GM21576 (cell line): ENCODE data around the gene TRPM7.
"Not testable (repeated sequence)": the region's sequence is repeated elsewhere in the genome, so short reads cannot be mapped to it uniquely, and the experiment has no call there.

Experiments
- ATAC-seq: cut with Tn5 transposase; IDR thresholded peaks from one replicate; pipeline ENCODE4 v1.9.1; 2021; ENCODE audit warnings: mild to moderate bottlenecking, moderate library complexity; ENCODE audit not compliant: unreplicated experiment

The TRPM7 gene

DNA sequence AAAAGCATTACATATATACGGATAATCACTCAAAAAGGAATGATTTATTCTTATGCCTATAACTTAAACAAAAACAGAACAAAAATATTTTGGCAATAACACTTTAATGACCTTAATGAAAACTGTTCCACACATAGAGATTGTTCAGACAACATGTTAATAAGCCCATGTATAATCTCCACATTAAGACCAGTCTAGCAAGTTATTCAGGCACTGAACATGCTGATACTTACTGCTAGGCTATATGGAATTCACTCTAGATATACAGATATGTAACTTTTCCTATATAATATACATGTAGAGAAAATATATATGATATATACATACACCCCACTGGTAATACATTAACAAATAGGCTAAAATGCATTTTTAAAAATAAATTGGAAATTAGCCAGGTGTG, 96.3 kb downstream of the TRPM7 start:
- no peak for ATAC-seq

DNA sequence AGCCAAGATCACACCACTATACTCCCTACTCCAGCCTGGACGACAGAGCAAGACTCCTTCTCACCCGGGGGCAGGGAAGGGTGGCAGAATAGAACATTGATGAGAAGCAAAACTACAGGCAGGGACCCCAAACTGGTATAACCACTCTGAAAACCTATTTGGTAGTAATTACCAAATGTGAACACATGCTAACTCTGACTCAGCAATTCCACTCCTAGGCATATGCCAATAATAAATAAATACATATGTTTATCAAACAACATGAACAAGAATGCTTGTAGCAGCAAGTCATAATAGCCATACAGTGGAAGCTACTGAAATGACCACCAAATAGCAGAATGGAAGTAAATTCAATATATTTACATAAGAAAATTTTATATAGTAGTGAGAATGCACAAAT, 109.1 kb downstream of the TRPM7 start:
- ATAC-seq: no peak

- no peak for ATAC-seq
Measured at GRCh38 chr15:50576166-50576565, 110.4 kb downstream of the TRPM7 start.

DNA sequence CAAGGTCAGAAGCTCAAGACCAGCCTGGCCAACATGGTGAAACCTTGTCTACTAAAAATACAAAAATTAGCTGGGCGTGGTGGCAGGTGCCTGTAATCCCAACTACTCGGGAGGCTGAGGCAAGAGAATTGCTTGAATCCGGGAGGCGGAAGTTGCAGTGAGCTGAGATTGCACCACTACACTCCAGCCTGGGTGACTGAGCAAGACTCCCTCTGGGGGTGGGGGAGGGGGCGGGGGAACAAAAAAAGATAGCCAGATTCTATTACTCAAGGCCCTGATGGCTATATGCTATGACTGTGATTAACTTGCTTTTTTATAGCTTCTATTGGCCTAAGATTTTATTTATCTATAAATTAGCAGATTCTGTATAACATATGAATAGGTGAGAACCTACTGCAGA, 112.8 kb downstream of the TRPM7 start:
- ATAC-seq: not testable (repeated sequence)

DNA sequence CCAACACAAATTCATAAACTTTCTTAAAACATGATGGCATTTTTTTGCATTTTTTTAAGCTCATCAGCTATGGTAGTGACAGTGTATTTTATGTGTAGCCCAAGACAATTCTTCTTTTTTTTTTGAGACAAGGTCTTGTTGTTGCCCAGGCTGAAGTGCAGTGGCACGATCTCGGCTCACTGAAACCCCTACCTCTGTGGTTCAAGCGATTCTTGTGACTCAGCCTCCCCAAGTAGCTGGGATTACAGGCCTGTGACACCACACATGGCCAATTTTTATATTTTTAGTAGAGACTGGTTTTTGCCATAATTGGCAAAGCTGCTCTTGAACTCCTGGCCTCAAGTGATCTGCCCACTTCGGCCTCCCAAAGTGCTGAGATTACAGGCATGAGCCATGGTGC, 122.8 kb downstream of the TRPM7 start:
- no peak for ATAC-seq

GRCh38 chr15:50562735-50563640, 123.6 kb downstream of the TRPM7 start:
- no peak for ATAC-seq

- no peak for ATAC-seq
Measured at GRCh38 chr15:50558012-50558411, 128.6 kb downstream of the TRPM7 start.

DNA sequence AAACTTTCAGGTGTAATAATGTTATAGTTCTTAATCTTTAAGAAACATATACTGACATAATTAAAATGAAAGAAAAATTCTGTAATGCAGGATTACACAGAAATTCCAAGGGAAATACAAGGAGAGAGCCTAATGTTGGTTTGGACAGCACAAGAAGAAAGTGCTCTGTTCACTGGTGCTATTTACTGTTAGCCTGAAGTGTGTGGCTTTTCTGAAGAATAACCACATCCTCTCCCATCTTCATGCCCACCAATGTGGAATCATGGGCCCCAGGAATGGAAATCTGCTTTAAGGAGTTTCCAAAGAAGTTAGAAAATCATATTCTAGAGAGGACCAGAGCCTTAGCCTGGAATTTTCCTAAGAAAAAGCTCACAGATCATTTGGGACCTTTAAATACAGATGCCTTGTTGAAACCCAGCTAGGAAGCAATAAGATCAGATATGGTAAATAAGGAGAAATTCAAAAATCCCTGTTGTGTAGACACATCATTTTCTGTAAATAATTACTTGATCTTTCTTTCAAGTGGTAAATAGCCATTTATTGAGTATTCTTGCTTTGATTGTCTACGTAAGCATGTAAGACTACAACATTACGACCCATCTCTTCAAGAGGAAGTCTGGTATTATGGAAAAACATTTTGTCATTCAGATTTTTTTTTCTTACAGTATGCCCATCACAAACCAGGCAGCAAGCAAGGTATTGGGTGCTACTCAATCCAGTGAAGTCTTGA, 129.8 kb downstream of the TRPM7 start:
- ATAC-seq: no peak

- ATAC-seq: no peak
Measured at GRCh38 chr15:50552238-50552637, 134.4 kb downstream of the TRPM7 start.

GRCh38 chr15:50549326-50549725, 137.3 kb downstream of the TRPM7 start:
- ATAC-seq: no peak

- no peak for ATAC-seq
Measured at GRCh38 chr15:50546566-50546965, 140.0 kb downstream of the TRPM7 start, which contains the start of gene USP50. USP50 (minus strand) TSS chr15:50546666; CDS start chr15:50546525, 141 bp downstream.

DNA sequence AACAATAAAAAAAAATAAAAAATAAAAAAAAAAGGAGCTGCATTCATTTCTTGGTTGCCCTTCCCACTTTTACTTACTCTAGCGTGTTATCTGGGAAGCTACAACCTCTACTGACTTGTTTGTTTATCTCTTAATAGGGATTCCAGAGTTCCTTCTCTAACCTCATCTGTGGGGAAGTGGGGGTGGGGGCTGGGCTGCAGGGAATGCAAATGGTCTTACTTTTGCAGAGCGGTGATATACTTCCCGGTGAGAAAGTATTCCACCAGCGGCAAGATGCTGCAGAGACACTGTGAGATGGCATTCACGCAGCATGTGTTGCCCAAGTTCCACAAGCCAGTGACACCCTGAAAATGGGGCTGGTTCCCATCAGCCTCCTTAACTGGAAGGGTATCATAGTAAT, 142.2 kb downstream of the TRPM7 start:
- ATAC-seq: no peak

DNA sequence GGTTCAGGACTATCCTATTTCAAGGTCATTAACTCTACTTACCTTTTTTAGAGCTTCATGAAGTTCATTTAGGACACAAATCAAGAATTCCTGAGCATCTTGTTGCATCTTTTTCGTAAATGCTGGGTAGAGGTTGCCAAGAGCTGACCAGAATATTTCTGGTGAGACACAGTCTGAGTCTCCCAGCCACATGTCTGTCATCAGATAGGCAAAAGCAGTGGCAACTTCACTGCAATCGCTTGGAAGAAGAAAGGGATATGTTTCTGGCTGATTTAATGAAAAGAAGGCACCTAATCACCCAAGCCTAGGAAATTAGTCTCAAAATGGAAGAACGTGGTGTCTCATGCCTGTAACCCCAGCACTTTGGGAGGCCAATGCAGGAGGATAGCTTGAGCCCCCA, 143.0 kb downstream of the TRPM7 start:
- ATAC-seq: no peak

- no peak for ATAC-seq
Measured at GRCh38 chr15:50542887-50543210, 143.7 kb downstream of the TRPM7 start.

GRCh38 chr15:50531766-50532165, 154.8 kb downstream of the TRPM7 start:
- no peak for ATAC-seq

DNA sequence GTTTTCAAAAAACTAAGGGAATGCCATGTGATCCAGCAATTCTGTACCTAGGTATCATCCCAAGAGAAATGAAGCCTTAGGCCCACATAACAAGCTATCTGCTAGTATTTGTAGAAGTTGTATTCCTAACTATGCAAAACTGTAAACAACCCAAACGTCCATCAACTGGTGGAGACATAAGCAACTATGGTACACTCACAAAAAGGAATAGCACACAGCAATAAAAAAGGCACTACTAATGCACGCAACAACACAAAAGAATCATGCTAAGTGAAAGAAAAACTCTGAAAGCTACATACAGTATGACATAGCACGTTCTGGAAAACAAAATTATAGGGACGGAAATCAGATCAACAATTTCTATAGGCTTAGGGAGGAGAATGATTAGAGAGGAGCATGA, 155.4 kb downstream of the TRPM7 start:
- ATAC-seq: no peak

DNA sequence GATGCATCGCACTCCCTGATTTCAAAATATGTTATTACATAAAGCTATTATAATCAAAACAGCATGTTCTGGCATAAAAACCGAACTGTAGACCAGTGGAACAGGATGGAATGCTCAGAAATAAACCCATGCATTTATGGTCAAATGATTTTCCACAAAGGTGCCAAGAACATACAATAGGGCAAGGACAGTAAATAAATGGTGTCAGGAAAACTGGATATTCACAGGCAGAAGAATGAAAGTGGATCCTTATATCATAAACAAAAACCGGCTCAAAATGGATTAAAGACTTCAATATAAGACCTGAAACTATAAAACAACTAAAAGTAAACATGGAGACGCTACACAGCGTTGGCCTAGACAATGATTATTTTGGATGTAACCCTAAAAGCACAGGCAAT, 162.7 kb downstream of the TRPM7 start:
- no peak for ATAC-seq

GRCh38 chr15:50519740-50520425, 166.7 kb downstream of the TRPM7 start:
- no peak for ATAC-seq

- ATAC-seq: no peak
Measured at GRCh38 chr15:50513001-50513400, 173.6 kb downstream of the TRPM7 start.
